HG03159 (cell line): ENCODE data around the gene LYZ.

ENCODE experiments used
- ATAC-seq: cut with Tn5 transposase; IDR thresholded peaks from one replicate; pipeline ENCODE4 v1.9.1; 2021; ENCODE audit warnings: mild to moderate bottlenecking, moderate library complexity; ENCODE audit not compliant: unreplicated experiment

The LYZ gene

GRCh38 chr12:69368171-69368570 is 20.0 kb downstream of the LYZ start:
- ATAC-seq = no peak

- no peak for ATAC-seq
These were observed 34.9 kb downstream of the LYZ start for GRCh38 chr12:69383074-69383473.

- no peak for ATAC-seq
These were observed 36.9 kb downstream of the LYZ start for GRCh38 chr12:69385038-69385437.

GRCh38 chr12:69386921-69387320 is 38.7 kb downstream of the LYZ start:
- ATAC-seq = no peak

GRCh38 chr12:69388371-69388770 is 40.2 kb downstream of the LYZ start:
- ATAC-seq = peak; percentile 49

GRCh38 chr12:69389831-69390230 is 41.6 kb downstream of the LYZ start:
- no peak for ATAC-seq

GRCh38 chr12:69392179-69392928 is 44.2 kb downstream of the LYZ start:
- peak; percentile 78 for ATAC-seq

- ATAC-seq = no peak
These were observed 47.9 kb downstream of the LYZ start for GRCh38 chr12:69396041-69396440.

GRCh38 chr12:69396963-69397362 is 48.8 kb downstream of the LYZ start:
- no peak for ATAC-seq

GRCh38 chr12:69397978-69398377 is 49.8 kb downstream of the LYZ start:
- no peak for ATAC-seq

- ATAC-seq = no peak
These were observed 53.8 kb downstream of the LYZ start for GRCh38 chr12:69401940-69402339.
